Natural killer cell (primary cell): ENCODE measurements around the gene SFSWAP. TPM values are rescaled to one million over a fixed set of nuclear protein-coding genes. Genes with fewer than 3 reads are reported as not detected.

Experiments
- ATAC-seq, 3 donors: fragments of 150-1000 bp in 2 of 3; fragments of 200-7000 bp in 1 of 3; cut with Tn5 transposase; 1 replicate in 1 of 3; 2 replicates in 2 of 3; pipeline ENCODE4 v1.10.0; 2021; ENCODE audit warnings: mild to moderate bottlenecking in 2 of 3, moderate library complexity in 2 of 3
- DNase-seq, 2 donors: peaks; one replicate each; pipeline versions ENCODE4 v3.0.0 to v3.0.0-alpha.2; 2013 to 2021; ENCODE audit warnings: mixed read lengths in 1 of 2
- H3K27ac ChIP-seq: one replicate; pipeline ENCODE4 v1.5.1; 2013; ENCODE audit warnings: mild to moderate bottlenecking, low read length
- H3K27me3 ChIP-seq: one replicate; pipeline ENCODE4 v1.6.1; 2013; ENCODE audit warnings: low read length; ENCODE audit not compliant: control insufficient read depth, insufficient read depth
- H3K36me3 ChIP-seq: one replicate; pipeline ENCODE4 v1.6.1; 2013; ENCODE audit warnings: low read length; ENCODE audit not compliant: control insufficient read depth, insufficient read depth
- H3K4me1 ChIP-seq: one replicate; pipeline ENCODE4 v1.6.1; 2013; ENCODE audit warnings: low read length; ENCODE audit not compliant: control insufficient read depth, insufficient read depth
- H3K4me3 ChIP-seq: one replicate; pipeline ENCODE4 v1.5.1; 2013; ENCODE audit warnings: low read length
- H3K9me3 ChIP-seq: one replicate; pipeline ENCODE4 v1.6.1; 2013; ENCODE audit warnings: low read length; ENCODE audit not compliant: control insufficient read depth, insufficient read depth
- H3K27ac Mint-ChIP-seq, 2 donors: one replicate each; pipeline ENCODE4 v1.8.0; 2022; ENCODE audit warnings: mild to moderate bottlenecking in 2 of 2, mixed read lengths in 2 of 2, moderate library complexity in 1 of 2
- H3K27me3 Mint-ChIP-seq, 2 donors: one replicate each; pipeline ENCODE4 v1.8.0; 2022; ENCODE audit warnings: low read depth in 2 of 2, mixed read lengths in 2 of 2
- H3K36me3 Mint-ChIP-seq: one replicate; pipeline ENCODE4 v1.8.0; 2022; ENCODE audit warnings: mixed read lengths
- H3K4me1 Mint-ChIP-seq, 2 donors: one replicate each; pipeline ENCODE4 v1.8.0; 2022; ENCODE audit warnings: mixed read lengths in 2 of 2
- H3K4me3 Mint-ChIP-seq: one replicate; pipeline ENCODE4 v1.8.0; 2022; ENCODE audit warnings: mild to moderate bottlenecking, moderate library complexity, mixed read lengths
- H3K9me3 Mint-ChIP-seq, 2 donors: one replicate each; pipeline ENCODE4 v1.8.0; 2022; ENCODE audit warnings: mixed read lengths in 2 of 2
- CTCF ChIP-seq: fragments of 200-600 bp; IDR thresholded peaks from one replicate; pipeline ENCODE4 v1.8.0; 2022; ENCODE audit warnings: antibody characterized with exemption
- WGBS: methylation state at CpG from one replicate; pipeline ENCODE4 v1.1.7; 2013; ENCODE audit warnings: missing lambda C conversion rate; ENCODE audit not compliant: insufficient coverage; 5-methylcytosine and 5-hydroxymethylcytosine counted together
- intact Hi-C: fragments of 100-400 bp; cut with micrococcal nuclease; formaldehyde crosslinking; loops from one replicate; pipeline ENCODE4 v1.14.2; 2022
- total RNA-seq, 4 donors: library from RNA; stranded (reverse); fragments of 120-200 nt in 1 of 4; gene quantifications; one replicate each; pipeline versions ENCODE4 v1.2.3 to v1.2.4, GENCODE V29; 2013 to 2022

The SFSWAP gene
- total RNA-seq, 3 donors from 2014 or later (not counting 1 experiment from before 2014, with no cell fraction given), result 99.1 to 109 (median 102) TPM

- no peaks in the 10 kb centered on the region for H3K9me3 Mint-ChIP-seq
- H3K9me3 ChIP-seq, result no peaks in the 10 kb centered on the region
- ATAC-seq (no peak), DNase-seq (no peak)
- no peak overlapping the region for H3K27ac ChIP-seq
- no peak overlapping the region for H3K4me3 Mint-ChIP-seq
- H3K27ac Mint-ChIP-seq, result no peak overlapping the region
- no peaks in the 10 kb centered on the region for H3K4me1 ChIP-seq
- no peak overlapping the region for H3K4me3 ChIP-seq
- intact Hi-C loops, result no loop called here
- no peaks in the 10 kb centered on the region for H3K4me1 Mint-ChIP-seq
- H3K36me3 Mint-ChIP-seq, result no peaks in the 10 kb centered on the region
- TF ChIP-seq CTCF, result no peak
- H3K27me3 ChIP-seq, result no peaks in the 10 kb centered on the region
- 97% methylated on average over 15 of the region's 15 CpGs for WGBS
- H3K36me3 ChIP-seq, result peaks cover 57% of the 10 kb centered on the region
- no peaks in the 10 kb centered on the region for H3K27me3 Mint-ChIP-seq
Observed at GRCh38 chr12:131735476-131736445, 24.9 kb downstream of the SFSWAP start.

- 98% methylated on average over 22 of the region's 23 CpGs for WGBS
- Mint-ChIP-seq H3K9me3 (no peaks in the 10 kb centered on the region), H3K4me1 (peaks cover under 1% of the 10 kb centered on the region in 2 donors), H3K36me3 (no peaks in the 10 kb centered on the region), H3K4me3 (no peak overlapping the region), H3K27me3 (no peaks in the 10 kb centered on the region), H3K27ac (no peak overlapping the region)
- no peak overlapping the region for H3K27ac ChIP-seq
- no peak overlapping the region for H3K4me3 ChIP-seq
- no peak for ATAC-seq
- intact Hi-C loops, result no loop called here
- no peaks in the 10 kb centered on the region for H3K27me3 ChIP-seq
- H3K4me1 ChIP-seq, result no peaks in the 10 kb centered on the region
- H3K36me3 ChIP-seq, result peaks cover 53% of the 10 kb centered on the region
- no peak for DNase-seq
- TF ChIP-seq CTCF, result no peak
- no peaks in the 10 kb centered on the region for H3K9me3 ChIP-seq
Observed at GRCh38 chr12:131736446-131737149, 25.7 kb downstream of the SFSWAP start.

- ATAC-seq (no peak), DNase-seq (no peak)
- Histone ChIP-seq H3K36me3 (peaks cover 52% of the 10 kb centered on the region), H3K4me3 (no peak overlapping the region), H3K4me1 (no peaks in the 10 kb centered on the region), H3K27me3 (no peaks in the 10 kb centered on the region), H3K9me3 (no peaks in the 10 kb centered on the region), H3K27ac (no peak overlapping the region)
- H3K36me3 Mint-ChIP-seq, result peaks cover under 1% of the 10 kb centered on the region
- WGBS, result 95% methylated on average over 21 of the region's 21 CpGs
- no peak for TF ChIP-seq CTCF
- H3K4me3 Mint-ChIP-seq, result no peak overlapping the region
- H3K27me3 Mint-ChIP-seq, result no peaks in the 10 kb centered on the region
- no peaks in the 10 kb centered on the region for H3K9me3 Mint-ChIP-seq
- peaks cover 5 to 6% of the 10 kb centered on the region in 2 donors for H3K4me1 Mint-ChIP-seq
- intact Hi-C loops, result no loop called here
- H3K27ac Mint-ChIP-seq, result no peak overlapping the region
Observed at GRCh38 chr12:131737150-131737827, 26.4 kb downstream of the SFSWAP start.
